Measurements from ENCODE around the gene ELFN2. TPM values are rescaled to one million over a fixed set of nuclear protein-coding genes. Genes with fewer than 3 reads are reported as not detected.

ELFN2 gene
- total and polyA plus RNA-seq, 9 donors = 0.01 to 0.05 (median 0.03) TPM; not detected in 5

- no peaks in the 10 kb centered on the region for H3K27me3 ChIP-seq
- 75 to 79% (median 77%) methylated on average over 10 of the region's 10 CpGs for WGBS, 3 donors
- H3K27ac ChIP-seq = no peak overlapping the region
- no peaks in the 10 kb centered on the region for H3K4me1 ChIP-seq (ENCODE audit: insufficient read depth)
- intact Hi-C loops (cut with DNase I) = no loop called here
- no peak for DNase-seq
- no peak overlapping the region for H3K4me3 ChIP-seq
- H3K9me3 ChIP-seq = no peaks in the 10 kb centered on the region
- TF ChIP-seq POLR2A (IDR thresholded peaks at IDR 0.05) (no peak), EP300 (IDR thresholded peaks at IDR 0.05) (no peak), CTCF (IDR thresholded peaks at IDR 0.05) (no peak)
- no peaks in the 10 kb centered on the region for H3K36me3 ChIP-seq
Measured at GRCh38 chr22:37357446-37358075, 69.7 kb downstream of the ELFN2 start.

GRCh38 chr22:37356922-37357321, 70.4 kb downstream of the ELFN2 start:
- no peak overlapping the region for H3K27ac ChIP-seq
- intact Hi-C loops (cut with DNase I) = no loop called here
- WGBS, 3 donors = 54 to 64% (median 57%) methylated on average over 8 of the region's 8 CpGs
- H3K4me3 ChIP-seq = no peak overlapping the region
- no peaks in the 10 kb centered on the region for H3K4me1 ChIP-seq (ENCODE audit: insufficient read depth)
- no peaks in the 10 kb centered on the region for H3K36me3 ChIP-seq
- no peaks in the 10 kb centered on the region for H3K27me3 ChIP-seq
- H3K9me3 ChIP-seq = no peaks in the 10 kb centered on the region
- no peak for DNase-seq
- no peak for TF ChIP-seq EP300 (IDR thresholded peaks at IDR 0.05)
- TF ChIP-seq POLR2A (IDR thresholded peaks at IDR 0.05) = no peak
- TF ChIP-seq CTCF (IDR thresholded peaks at IDR 0.05) = no peak

GRCh38 chr22:37355174-37355573, 72.1 kb downstream of the ELFN2 start:
- Histone ChIP-seq H3K4me1 (ENCODE audit: insufficient read depth) (no peaks in the 10 kb centered on the region), H3K27me3 (no peaks in the 10 kb centered on the region), H3K27ac (no peak overlapping the region), H3K4me3 (no peak overlapping the region), H3K9me3 (no peaks in the 10 kb centered on the region), H3K36me3 (no peaks in the 10 kb centered on the region)
- 77 to 88% (median 81%) methylated on average over 14 of the region's 14 CpGs for WGBS, 3 donors
- DNase-seq = no peak
- intact Hi-C loops (cut with DNase I) = no loop called here
- TF ChIP-seq EP300 (IDR thresholded peaks at IDR 0.05) = no peak
- TF ChIP-seq CTCF (IDR thresholded peaks at IDR 0.05) = no peak

- no peaks in the 10 kb centered on the region for H3K4me1 ChIP-seq (ENCODE audit: insufficient read depth)
- TF ChIP-seq CTCF (IDR thresholded peaks at IDR 0.05) (no peak), POLR2A (IDR thresholded peaks at IDR 0.05) (no peak), EP300 (IDR thresholded peaks at IDR 0.05) (no peak)
- H3K27me3 ChIP-seq = no peaks in the 10 kb centered on the region
- no peak overlapping the region for H3K4me3 ChIP-seq
- H3K9me3 ChIP-seq = no peaks in the 10 kb centered on the region
- H3K27ac ChIP-seq = no peak overlapping the region
- no peak for DNase-seq
- H3K36me3 ChIP-seq = no peaks in the 10 kb centered on the region
- intact Hi-C loops (cut with DNase I) = no loop called here
- WGBS, 3 donors = 82 to 85% (median 84%) methylated on average over 5 of the region's 5 CpGs
Measured at GRCh38 chr22:37354670-37355069, 72.6 kb downstream of the ELFN2 start.
